Measurements from ENCODE around the gene USH2A.

Gene USH2A

GRCh38 chr1:216055004-216055403, 368.2 kb downstream of the USH2A start:
- no peaks in the 10 kb centered on the region for H3K27me3 ChIP-seq (ENCODE audit: low read length)
- no peak overlapping the region for H3K4me3 ChIP-seq (ENCODE audit: insufficient read depth, low read length, poor library complexity, severe bottlenecking)
- H2AFZ ChIP-seq (ENCODE audit: low read depth, low read length, severe bottlenecking): no peak overlapping the region
- H3K4me2 ChIP-seq (ENCODE audit: low read depth, low read length, poor library complexity, severe bottlenecking): no peak overlapping the region
- no peaks in the 10 kb centered on the region for H3K9me3 ChIP-seq (ENCODE audit: insufficient read depth, low read length)
- H3K27ac ChIP-seq (ENCODE audit: low read depth, low read length): no peak overlapping the region
- no peak overlapping the region for H3K9ac ChIP-seq (ENCODE audit: low read length)
- no peaks in the 10 kb centered on the region for H3K79me2 ChIP-seq (ENCODE audit: insufficient read depth, low read length)
- H3K36me3 ChIP-seq (ENCODE audit: low read length): no peaks in the 10 kb centered on the region
- TF ChIP-seq EZH2phosphoT487 (conservative IDR thresholded peaks at IDR 0.05; ENCODE audit: low read length): no peak
- no peak for TF ChIP-seq CTCF (IDR thresholded peaks at IDR 0.05; ENCODE audit: insufficient read depth, low read length, poor library complexity, severe bottlenecking)
- H3K9me2 ChIP-seq (replicated peaks; ENCODE audit: insufficient read depth, low read length): no peaks in the 10 kb centered on the region
- no peaks in the 10 kb centered on the region for H4K20me1 ChIP-seq (ENCODE audit: low read depth, low read length)
- no peaks in the 10 kb centered on the region for H3F3A ChIP-seq (ENCODE audit: insufficient read depth)

- no peaks in the 10 kb centered on the region for H3K9me3 ChIP-seq (ENCODE audit: insufficient read depth, low read length)
- no peaks in the 10 kb centered on the region for H4K20me1 ChIP-seq (ENCODE audit: low read depth, low read length)
- no peak overlapping the region for H3K4me2 ChIP-seq (ENCODE audit: low read depth, low read length, poor library complexity, severe bottlenecking)
- TF ChIP-seq CTCF (IDR thresholded peaks at IDR 0.05; ENCODE audit: insufficient read depth, low read length, poor library complexity, severe bottlenecking) (no peak), EZH2phosphoT487 (conservative IDR thresholded peaks at IDR 0.05; ENCODE audit: low read length) (no peak)
- H3K9me2 ChIP-seq (replicated peaks; ENCODE audit: insufficient read depth, low read length): no peaks in the 10 kb centered on the region
- no peaks in the 10 kb centered on the region for H3K27me3 ChIP-seq (ENCODE audit: low read length)
- no peak overlapping the region for H3K4me3 ChIP-seq (ENCODE audit: insufficient read depth, low read length, poor library complexity, severe bottlenecking)
- H3K79me2 ChIP-seq (ENCODE audit: insufficient read depth, low read length): no peaks in the 10 kb centered on the region
- H3F3A ChIP-seq (ENCODE audit: insufficient read depth): no peaks in the 10 kb centered on the region
- no peak overlapping the region for H2AFZ ChIP-seq (ENCODE audit: low read depth, low read length, severe bottlenecking)
- no peaks in the 10 kb centered on the region for H3K36me3 ChIP-seq (ENCODE audit: low read length)
- H3K27ac ChIP-seq (ENCODE audit: low read depth, low read length): no peak overlapping the region
- H3K9ac ChIP-seq (ENCODE audit: low read length): no peak overlapping the region
Observed at GRCh38 chr1:216054600-216054999, 368.6 kb downstream of the USH2A start.

- H3K4me3 ChIP-seq (ENCODE audit: insufficient read depth, low read length, poor library complexity, severe bottlenecking): no peak overlapping the region
- no peaks in the 10 kb centered on the region for H4K20me1 ChIP-seq (ENCODE audit: low read depth, low read length)
- H3K4me2 ChIP-seq (ENCODE audit: low read depth, low read length, poor library complexity, severe bottlenecking): no peak overlapping the region
- H3K27me3 ChIP-seq (ENCODE audit: low read length): no peaks in the 10 kb centered on the region
- H3K9ac ChIP-seq (ENCODE audit: low read length): no peak overlapping the region
- no peaks in the 10 kb centered on the region for H3K79me2 ChIP-seq (ENCODE audit: insufficient read depth, low read length)
- no peaks in the 10 kb centered on the region for H3K9me3 ChIP-seq (ENCODE audit: insufficient read depth, low read length)
- no peak overlapping the region for H3K27ac ChIP-seq (ENCODE audit: low read depth, low read length)
- no peak overlapping the region for H2AFZ ChIP-seq (ENCODE audit: low read depth, low read length, severe bottlenecking)
- no peaks in the 10 kb centered on the region for H3K9me2 ChIP-seq (replicated peaks; ENCODE audit: insufficient read depth, low read length)
- TF ChIP-seq EZH2phosphoT487 (conservative IDR thresholded peaks at IDR 0.05; ENCODE audit: low read length): no peak
- TF ChIP-seq CTCF (IDR thresholded peaks at IDR 0.05; ENCODE audit: insufficient read depth, low read length, poor library complexity, severe bottlenecking): no peak
- H3K36me3 ChIP-seq (ENCODE audit: low read length): no peaks in the 10 kb centered on the region
- no peaks in the 10 kb centered on the region for H3F3A ChIP-seq (ENCODE audit: insufficient read depth)
Observed at GRCh38 chr1:216051071-216051470, 372.2 kb downstream of the USH2A start.

All from SU-DHL-6 (cell line).